Astrocyte of the cerebellum (primary cell): ENCODE measurements around the gene METTL1.

Source experiments
- DNase-seq: peaks from one replicate; pipeline ENCODE4 v3.0.0-alpha.2; 2011; ENCODE audit warnings: low read depth
- H3K4me3 ChIP-seq: 2 replicates; pipeline ENCODE4 v1.5.1; 2011; ENCODE audit warnings: mild to moderate bottlenecking, low read depth, low read length, moderate library complexity
- in situ Hi-C: cut with HindIII; loops from 2 replicates; pipeline ENCODE4 v1.10.0; 2017; ENCODE audit warnings: low sequenced_read_pairs
- TF ChIP-seq, protein P1 (sequence below): IDR thresholded peaks from 2 replicates; pipeline ENCODE4 v1.5.1; 2012; ENCODE audit warnings: low read length, low read depth, moderate library complexity, mild to moderate bottlenecking; ENCODE audit errors: missing control alignments

Gene METTL1

DNA sequence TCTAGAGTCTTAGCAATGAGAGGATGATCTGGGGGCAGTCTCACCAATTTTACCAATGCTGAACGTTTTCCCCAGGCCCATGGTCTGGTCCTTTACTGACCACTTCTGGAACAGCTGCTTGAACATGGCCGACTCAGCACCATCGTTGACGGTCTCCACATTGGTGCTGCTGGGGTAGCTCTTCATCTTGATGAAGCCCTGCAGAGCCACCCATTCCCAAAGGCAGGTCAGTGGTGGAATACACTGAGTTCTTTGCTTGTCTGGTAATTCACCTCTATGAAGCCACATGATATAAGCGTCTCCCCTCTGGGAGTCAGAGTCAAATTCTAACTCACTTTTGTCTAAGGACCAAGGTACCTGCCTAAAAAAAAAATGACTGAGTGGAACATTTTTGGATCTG is 36.4 kb upstream of the METTL1 start:
- TF ChIP-seq, protein P1, sequence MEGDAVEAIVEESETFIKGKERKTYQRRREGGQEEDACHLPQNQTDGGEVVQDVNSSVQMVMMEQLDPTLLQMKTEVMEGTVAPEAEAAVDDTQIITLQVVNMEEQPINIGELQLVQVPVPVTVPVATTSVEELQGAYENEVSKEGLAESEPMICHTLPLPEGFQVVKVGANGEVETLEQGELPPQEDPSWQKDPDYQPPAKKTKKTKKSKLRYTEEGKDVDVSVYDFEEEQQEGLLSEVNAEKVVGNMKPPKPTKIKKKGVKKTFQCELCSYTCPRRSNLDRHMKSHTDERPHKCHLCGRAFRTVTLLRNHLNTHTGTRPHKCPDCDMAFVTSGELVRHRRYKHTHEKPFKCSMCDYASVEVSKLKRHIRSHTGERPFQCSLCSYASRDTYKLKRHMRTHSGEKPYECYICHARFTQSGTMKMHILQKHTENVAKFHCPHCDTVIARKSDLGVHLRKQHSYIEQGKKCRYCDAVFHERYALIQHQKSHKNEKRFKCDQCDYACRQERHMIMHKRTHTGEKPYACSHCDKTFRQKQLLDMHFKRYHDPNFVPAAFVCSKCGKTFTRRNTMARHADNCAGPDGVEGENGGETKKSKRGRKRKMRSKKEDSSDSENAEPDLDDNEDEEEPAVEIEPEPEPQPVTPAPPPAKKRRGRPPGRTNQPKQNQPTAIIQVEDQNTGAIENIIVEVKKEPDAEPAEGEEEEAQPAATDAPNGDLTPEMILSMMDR = no peak
- in situ Hi-C loops = no loop called here
- no peak for DNase-seq
- H3K4me3 ChIP-seq = no peak overlapping the region

DNA sequence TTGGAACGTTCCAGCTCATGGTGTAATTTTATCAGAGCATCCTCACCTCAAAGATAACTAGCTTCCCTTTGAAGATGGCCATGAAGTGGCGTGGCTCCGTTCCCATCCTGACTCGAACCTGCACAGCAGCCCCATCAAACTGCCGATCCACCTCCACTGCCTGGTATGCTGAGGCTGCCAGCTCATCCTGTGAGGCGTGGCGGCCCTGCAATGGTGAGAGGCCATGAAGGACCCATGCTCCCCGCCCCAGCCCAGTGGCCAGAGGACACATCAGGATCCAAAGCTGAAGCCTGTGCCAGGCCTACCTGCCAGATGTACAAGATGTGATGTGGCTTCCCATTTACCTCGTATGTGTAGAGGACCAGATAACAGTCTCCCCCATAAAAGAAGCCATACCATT is 35.4 kb upstream of the METTL1 start:
- in situ Hi-C loops = no loop called here
- DNase-seq = no peak
- TF ChIP-seq, protein P1 = no peak

DNA sequence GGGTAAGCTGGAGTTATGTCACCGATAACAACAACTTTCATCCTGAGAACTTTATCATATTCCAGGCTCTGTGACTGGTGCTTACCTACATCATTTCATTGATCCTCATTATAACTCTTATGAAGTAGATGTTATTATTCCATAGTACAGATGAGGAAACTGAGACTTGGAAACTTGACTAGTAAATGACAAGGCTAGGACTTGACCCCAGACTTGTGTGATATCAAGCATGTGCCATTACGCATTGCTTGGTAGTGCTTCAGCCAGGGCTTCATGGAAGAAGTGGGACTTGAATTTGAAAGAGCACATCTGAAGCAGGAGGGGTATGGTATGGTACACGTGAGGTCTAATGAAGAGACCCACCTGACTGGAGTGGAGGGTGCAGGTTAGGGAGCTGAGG is 34.8 kb upstream of the METTL1 start:
- no peak overlapping the region for H3K4me3 ChIP-seq
- TF ChIP-seq, protein P1 = no peak
- DNase-seq = no peak
- in situ Hi-C loops = no loop called here

More for the DNA sequence above, 35.4 kb upstream of the METTL1 start:
- H3K4me3 ChIP-seq = no peak overlapping the region

DNA sequence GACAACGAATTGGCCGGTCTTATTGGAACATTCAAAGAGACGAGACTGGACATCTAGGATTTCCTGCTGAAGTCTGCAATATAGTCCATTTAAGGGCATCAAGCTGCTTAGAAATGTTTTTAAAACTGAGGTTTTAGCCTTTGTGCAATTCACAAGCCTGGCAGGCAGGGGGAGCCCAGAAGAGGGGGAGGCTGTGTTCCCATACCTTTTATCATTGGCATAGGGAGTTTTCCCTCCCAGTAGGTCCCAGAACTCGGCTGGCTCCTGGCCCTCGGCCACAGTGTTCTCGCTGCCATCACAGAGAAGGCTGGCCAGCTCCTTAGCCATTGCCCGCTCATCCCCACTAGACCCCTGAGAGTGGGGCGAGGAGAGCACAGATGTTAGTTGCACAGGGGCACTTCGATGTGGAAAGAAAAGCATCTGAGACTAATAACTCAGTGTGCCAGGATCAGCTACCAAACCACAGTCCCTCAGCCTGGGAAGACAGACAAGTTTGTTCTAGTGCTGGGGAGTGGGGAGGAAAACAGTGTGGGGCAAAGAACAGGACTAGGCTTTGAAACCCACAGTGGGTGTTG is 31.5 kb upstream of the METTL1 start:
- peak; percentile 16 for DNase-seq
- in situ Hi-C loops = no loop called here

DNA sequence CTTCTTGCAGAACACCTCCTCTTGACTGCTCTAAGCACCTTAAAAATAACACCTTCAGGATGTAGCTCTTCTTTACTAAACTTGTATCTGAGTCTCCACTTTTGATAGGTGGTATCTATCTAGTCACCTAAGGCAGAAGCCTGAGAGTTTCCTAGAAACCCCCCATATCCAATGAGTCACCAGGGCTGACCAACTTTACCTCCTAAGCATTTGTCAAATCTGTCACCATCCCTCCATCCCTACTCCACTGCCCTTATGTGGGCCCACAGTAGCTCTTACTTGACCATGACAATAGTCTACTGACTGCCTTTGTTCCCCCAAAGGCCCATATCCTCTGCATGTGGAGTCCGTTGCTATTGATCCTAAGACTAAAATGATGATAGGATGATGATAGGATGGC is 30.7 kb upstream of the METTL1 start:
- TF ChIP-seq, protein P1 = no peak
- no peak overlapping the region for H3K4me3 ChIP-seq
- no peak for DNase-seq
- in situ Hi-C loops = no loop called here

More for the DNA sequence above, 31.5 kb upstream of the METTL1 start:
- no peak overlapping the region for H3K4me3 ChIP-seq
- TF ChIP-seq, protein P1 = peak; percentile 83

DNA sequence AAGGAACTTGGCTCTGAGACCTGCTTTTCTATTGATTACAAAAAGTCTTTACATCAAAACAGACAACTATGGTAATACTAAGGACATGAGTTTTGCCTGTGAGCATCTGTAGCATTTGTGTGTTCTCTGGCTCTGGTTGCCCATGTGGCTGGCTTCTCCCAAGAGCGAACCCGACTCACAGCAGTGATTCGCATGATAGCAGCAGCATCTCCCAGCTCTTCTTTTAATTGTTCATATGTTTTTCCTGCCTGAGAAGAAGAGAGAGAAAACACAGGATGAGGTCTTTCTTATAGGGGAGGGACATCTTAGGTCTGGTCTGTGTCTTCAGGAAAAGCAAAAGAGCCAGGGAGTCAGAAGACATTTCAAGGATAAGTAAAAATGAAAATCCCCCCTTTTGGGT is 29.1 kb upstream of the METTL1 start:
- in situ Hi-C loops = no loop called here
- no peak for DNase-seq
- TF ChIP-seq, protein P1 = no peak
- H3K4me3 ChIP-seq = no peak overlapping the region
